Measurements from ENCODE around the gene ORC4.
"Not testable (repeated sequence)": the region's sequence is repeated elsewhere in the genome, so short reads cannot be mapped to it uniquely, and the experiment has no call there.

Gene ORC4

DNA sequence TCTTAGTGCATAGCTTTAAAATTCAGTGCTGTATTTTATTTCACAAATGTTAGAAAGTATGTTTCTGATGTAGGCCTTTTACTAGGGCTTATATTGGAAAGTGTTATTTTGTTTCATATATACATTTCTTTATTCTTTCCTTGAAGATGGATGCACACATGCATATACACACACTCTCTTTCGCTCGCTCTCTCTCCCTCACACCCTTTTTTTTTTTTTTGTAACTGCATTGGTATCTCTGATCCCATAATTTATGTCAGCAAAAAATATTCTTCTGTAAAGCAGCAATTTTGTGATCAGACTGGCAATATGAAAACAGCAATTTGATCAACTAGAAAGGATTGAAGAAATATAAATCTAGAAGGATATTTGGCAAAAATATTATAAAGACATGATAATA, 2.3 kb upstream of the ORC4 start:
- H3K27ac Mint-ChIP-seq: no peak overlapping the region

DNA sequence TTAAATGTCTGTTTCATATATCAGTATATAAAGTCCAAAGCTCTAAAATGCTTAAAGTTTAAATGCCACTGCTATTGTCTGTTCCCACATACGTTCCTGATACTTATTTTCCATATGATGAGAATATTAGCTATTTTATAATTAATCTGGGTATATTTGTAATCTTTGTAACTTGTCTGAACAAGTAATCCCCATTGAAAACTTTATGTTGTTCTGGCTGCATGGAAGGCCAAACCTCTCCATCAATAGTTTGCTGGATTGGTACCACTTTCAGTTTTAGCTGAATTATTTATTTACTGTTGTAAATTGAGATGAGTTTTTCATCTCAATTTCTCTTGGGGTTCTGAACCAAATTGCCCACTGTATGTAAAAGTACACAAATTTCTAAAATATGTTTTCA, 1.8 kb upstream of the ORC4 start:
- no peaks in the 10 kb centered on the region for H3K36me3 Mint-ChIP-seq (ENCODE audit: low read depth)
- DNase-seq: no peak
- H3K4me1 Mint-ChIP-seq: peaks cover 58% of the 10 kb centered on the region
- H3K27me3 Mint-ChIP-seq (ENCODE audit: low read depth, poor library complexity): no peaks in the 10 kb centered on the region
- H3K27ac Mint-ChIP-seq: peak overlapping the region; percentile 100
- H3K9me3 Mint-ChIP-seq: no peaks in the 10 kb centered on the region
- TF ChIP-seq, protein P1, sequence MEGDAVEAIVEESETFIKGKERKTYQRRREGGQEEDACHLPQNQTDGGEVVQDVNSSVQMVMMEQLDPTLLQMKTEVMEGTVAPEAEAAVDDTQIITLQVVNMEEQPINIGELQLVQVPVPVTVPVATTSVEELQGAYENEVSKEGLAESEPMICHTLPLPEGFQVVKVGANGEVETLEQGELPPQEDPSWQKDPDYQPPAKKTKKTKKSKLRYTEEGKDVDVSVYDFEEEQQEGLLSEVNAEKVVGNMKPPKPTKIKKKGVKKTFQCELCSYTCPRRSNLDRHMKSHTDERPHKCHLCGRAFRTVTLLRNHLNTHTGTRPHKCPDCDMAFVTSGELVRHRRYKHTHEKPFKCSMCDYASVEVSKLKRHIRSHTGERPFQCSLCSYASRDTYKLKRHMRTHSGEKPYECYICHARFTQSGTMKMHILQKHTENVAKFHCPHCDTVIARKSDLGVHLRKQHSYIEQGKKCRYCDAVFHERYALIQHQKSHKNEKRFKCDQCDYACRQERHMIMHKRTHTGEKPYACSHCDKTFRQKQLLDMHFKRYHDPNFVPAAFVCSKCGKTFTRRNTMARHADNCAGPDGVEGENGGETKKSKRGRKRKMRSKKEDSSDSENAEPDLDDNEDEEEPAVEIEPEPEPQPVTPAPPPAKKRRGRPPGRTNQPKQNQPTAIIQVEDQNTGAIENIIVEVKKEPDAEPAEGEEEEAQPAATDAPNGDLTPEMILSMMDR (IDR thresholded peaks at IDR 0.05): no peak
- peak overlapping the region; percentile 99 for H3K4me3 Mint-ChIP-seq

More for the DNA sequence above, 2.3 kb upstream of the ORC4 start:
- no peaks in the 10 kb centered on the region for H3K9me3 Mint-ChIP-seq
- peak overlapping the region; percentile 99 for H3K4me3 Mint-ChIP-seq
- no peaks in the 10 kb centered on the region for H3K36me3 Mint-ChIP-seq (ENCODE audit: low read depth)
- no peak for DNase-seq
- peaks cover 55% of the 10 kb centered on the region for H3K4me1 Mint-ChIP-seq
- TF ChIP-seq, protein P1 (IDR thresholded peaks at IDR 0.05): no peak
- H3K27me3 Mint-ChIP-seq (ENCODE audit: low read depth, poor library complexity): no peaks in the 10 kb centered on the region

DNA sequence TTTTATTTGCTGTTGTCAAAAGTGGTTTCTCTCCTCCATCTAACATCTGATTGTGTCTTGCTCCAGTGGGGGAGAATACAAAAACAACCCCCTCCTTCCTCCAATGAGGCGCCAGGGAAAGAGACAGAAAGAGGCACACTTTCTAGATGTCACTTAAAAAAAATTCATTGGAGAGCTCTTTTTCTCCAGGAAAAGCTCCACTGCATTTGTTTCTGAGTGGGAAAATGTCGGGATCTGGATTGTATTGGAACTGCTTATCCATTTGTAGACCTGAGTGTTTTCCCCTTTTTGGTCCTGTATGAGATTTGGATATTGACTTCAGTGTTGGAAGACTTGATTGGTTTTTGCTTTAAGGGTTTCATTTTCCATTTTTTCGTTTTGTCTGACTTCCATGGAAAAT, 1.3 kb upstream of the ORC4 start:
- H3K9me3 Mint-ChIP-seq: peaks cover under 1% of the 10 kb centered on the region
- TF ChIP-seq, protein P1 (IDR thresholded peaks at IDR 0.05): no peak
- H3K36me3 Mint-ChIP-seq (ENCODE audit: low read depth): peaks cover 2% of the 10 kb centered on the region
- H3K27me3 Mint-ChIP-seq (ENCODE audit: low read depth, poor library complexity): no peaks in the 10 kb centered on the region
- H3K27ac Mint-ChIP-seq: peak overlapping the region; percentile 100
- H3K4me1 Mint-ChIP-seq: peaks cover 58% of the 10 kb centered on the region
- peak overlapping the region; percentile 99 for H3K4me3 Mint-ChIP-seq
- no peak for DNase-seq

DNA sequence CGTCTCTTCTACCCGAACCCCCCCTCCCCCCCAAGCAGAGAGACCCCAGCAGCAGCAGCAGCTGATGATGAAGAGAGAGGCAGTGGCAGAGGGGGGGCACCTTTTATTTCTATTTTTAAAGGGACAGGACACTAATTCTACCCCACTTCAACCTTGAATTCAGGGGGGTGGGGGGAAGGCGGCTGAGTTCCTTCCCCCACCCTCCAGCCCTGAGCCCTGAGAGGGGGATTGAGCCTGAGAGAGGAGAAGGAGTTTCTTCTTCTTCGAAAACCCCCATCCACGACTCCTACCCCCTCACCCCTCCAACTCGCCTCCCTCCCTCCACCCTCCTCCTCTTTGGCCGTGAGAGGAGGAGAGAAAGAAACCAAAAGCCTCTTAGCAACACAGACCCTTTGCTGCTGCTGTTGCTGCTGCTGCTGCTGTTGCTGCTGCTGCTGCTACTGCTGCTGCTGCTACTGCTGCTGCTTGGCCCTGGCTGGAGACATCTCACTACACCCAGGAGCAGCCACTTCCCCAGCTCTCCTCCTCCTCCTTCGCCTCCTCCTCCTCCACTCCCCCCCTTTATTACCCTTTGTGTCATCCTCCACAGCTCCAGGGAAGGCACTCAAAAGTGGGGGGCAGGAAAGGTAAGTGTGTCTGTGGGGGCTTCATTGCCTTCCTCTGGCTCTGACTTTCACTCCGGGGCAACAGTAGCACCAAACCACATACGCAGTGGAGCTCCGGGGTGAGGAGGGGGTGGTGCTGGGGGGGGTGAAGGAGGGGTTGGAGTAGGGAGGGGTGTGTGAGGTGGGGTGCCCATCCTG, 723 bp upstream of the ORC4 start, which contains the start of gene MBD5:
MBD5 (plus strand) TSS at position 33 of the 803 bp plus-strand sequence.
- no peak for DNase-seq
- Mint-ChIP-seq H3K4me1 (peaks cover 55% of the 10 kb centered on the region), H3K9me3 (peaks cover 5% of the 10 kb centered on the region), H3K27ac (peak within 1 kb of the TSS; percentile 100), H3K27me3 (ENCODE audit: low read depth, poor library complexity) (no peaks in the 10 kb centered on the region), H3K36me3 (ENCODE audit: low read depth) (peaks cover 8% of the 10 kb centered on the region), H3K4me3 (peak within 1 kb of the TSS; percentile 99)
- TF ChIP-seq, protein P1 (IDR thresholded peaks at IDR 0.05): no peak

DNA sequence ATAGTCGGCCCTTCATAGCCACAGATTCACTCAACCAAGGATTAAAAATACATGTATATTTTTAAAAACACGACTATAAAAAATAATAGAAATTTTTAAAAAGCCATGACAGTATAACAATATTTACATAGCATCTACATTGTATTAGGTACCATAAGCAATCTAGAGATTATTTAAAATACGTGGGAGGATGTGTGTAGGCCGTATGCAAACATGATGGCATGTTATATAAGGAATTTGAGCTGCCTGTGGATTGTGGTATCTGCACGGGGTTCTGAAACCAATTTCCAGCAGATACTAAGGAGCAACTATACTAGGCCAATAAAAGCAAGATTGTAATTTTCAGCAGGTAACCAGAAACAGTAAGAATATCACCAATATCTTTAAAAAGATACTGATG, 5.9 kb downstream of the ORC4 start:
- Mint-ChIP-seq H3K9me3 (peaks cover 39% of the 10 kb centered on the region), H3K4me3 (no peak overlapping the region), H3K4me1 (peaks cover 37% of the 10 kb centered on the region), H3K27ac (no peak overlapping the region), H3K36me3 (ENCODE audit: low read depth) (peaks cover 61% of the 10 kb centered on the region), H3K27me3 (ENCODE audit: low read depth, poor library complexity) (no peaks in the 10 kb centered on the region)
- no peak for DNase-seq
- TF ChIP-seq, protein P1 (IDR thresholded peaks at IDR 0.05): no peak

DNA sequence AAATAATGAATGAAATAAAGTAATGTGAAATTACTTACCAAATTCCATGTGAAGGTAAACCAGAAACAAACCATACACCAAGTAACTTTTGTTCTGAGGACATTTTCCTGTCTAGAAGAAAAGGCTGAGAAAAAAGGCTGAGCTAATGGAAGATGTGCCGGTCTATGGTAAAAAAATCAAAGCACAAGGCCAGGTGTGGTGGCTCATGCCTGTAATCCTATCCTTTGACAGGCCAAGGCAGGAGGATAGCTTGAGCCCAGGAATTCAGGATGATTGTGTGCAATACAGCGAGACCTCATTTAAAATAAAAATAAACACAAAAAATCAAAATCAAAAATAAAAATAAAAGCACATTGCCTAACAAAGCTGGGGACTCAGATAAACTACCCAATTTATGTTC, 6.7 kb downstream of the ORC4 start:
- Mint-ChIP-seq H3K27me3 (ENCODE audit: low read depth, poor library complexity) (no peaks in the 10 kb centered on the region), H3K4me1 (peaks cover 30% of the 10 kb centered on the region), H3K27ac (peak overlapping the region; percentile 79), H3K36me3 (ENCODE audit: low read depth) (peaks cover 68% of the 10 kb centered on the region), H3K4me3 (no peak overlapping the region), H3K9me3 (peaks cover 47% of the 10 kb centered on the region)
- TF ChIP-seq, protein P1 (IDR thresholded peaks at IDR 0.05): no peak
- DNase-seq: no peak

DNA sequence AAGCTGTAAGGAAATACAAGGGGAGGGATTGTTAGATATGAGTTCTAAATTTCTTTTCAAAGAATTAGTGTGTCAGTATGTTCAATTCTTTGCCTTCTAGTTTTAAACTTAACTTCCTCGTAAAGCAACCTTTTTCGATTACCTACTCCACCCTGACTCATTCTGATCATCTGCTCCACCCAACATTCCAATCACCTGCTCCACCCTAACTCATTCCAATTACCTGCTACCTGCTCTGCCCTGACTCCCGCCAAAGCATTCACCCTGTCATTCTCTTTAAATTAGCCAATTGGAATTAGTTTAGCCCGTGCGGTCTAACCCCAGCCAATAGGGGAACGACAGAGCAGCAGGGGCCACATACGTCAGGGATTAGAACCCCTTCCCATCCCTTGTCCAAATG, 12.1 kb downstream of the ORC4 start:
- not testable (repeated sequence) for H3K4me3 Mint-ChIP-seq; DNase-seq; H3K27ac Mint-ChIP-seq; H3K27me3 Mint-ChIP-seq (ENCODE audit: low read depth, poor library complexity); H3K4me1 Mint-ChIP-seq
- peaks cover 96% of the 10 kb centered on the region for H3K9me3 Mint-ChIP-seq
- H3K36me3 Mint-ChIP-seq (ENCODE audit: low read depth): peaks cover 98% of the 10 kb centered on the region

Data from nephron progenitor cell (in vitro differentiated cells).